ENCODE results near the gene PRKCD.

DNA sequence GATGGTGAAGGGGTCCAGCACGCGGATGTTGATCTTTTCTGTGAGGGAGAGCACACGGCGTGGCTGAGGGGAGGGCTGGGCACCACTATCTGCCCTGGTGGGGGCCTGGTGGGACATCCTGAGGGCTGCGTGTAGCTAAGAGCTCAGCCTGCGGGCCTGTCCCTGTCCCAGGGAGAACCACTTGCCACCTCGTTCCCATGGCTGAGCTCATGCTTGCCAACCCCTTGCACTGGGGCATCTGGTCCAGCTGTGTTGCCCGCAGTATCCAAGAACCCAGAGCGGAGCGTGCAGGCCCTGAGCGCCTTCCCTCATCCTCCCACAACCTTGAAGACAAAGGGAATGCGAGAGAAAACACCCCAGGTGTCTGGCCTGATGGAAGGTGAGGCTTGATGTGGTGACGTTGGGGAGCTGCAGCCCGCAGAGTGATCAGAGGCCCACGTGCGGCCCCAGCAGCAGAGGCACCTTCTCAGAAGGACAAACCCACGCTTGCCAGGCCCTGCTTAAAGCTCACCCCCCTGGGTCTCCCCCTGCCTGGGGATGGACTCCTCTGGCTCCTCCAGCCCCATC lies 65.9 kb downstream of the PRKCD start:
- TF ChIP-seq, protein P1, sequence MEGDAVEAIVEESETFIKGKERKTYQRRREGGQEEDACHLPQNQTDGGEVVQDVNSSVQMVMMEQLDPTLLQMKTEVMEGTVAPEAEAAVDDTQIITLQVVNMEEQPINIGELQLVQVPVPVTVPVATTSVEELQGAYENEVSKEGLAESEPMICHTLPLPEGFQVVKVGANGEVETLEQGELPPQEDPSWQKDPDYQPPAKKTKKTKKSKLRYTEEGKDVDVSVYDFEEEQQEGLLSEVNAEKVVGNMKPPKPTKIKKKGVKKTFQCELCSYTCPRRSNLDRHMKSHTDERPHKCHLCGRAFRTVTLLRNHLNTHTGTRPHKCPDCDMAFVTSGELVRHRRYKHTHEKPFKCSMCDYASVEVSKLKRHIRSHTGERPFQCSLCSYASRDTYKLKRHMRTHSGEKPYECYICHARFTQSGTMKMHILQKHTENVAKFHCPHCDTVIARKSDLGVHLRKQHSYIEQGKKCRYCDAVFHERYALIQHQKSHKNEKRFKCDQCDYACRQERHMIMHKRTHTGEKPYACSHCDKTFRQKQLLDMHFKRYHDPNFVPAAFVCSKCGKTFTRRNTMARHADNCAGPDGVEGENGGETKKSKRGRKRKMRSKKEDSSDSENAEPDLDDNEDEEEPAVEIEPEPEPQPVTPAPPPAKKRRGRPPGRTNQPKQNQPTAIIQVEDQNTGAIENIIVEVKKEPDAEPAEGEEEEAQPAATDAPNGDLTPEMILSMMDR (IDR thresholded peaks at IDR 0.05), result no peak
- no peak for TF ChIP-seq EZH2 (IDR thresholded peaks at IDR 0.05; ENCODE audit: borderline replicate concordance, insufficient read depth, low read depth, low read length, poor library complexity, severe bottlenecking)
